Prostate gland (tissue), 2 donors: ENCODE data around the gene EPHB2.

ENCODE experiments used
- POLR2A ChIP-seq: fragments of 450-650 bp; IDR thresholded peaks from one replicate; pipeline ENCODE4 v1.6.1; 2016; ENCODE audit warnings: antibody characterized with exemption, mild to moderate bottlenecking
- TF ChIP-seq, protein P1 (sequence below), 4 experiments: fragments of 200-600 bp in 2 of 4; fragments of 450-650 bp in 2 of 4; sonication (generic) in 2 of 4; IDR thresholded peaks; 1 replicate in 3 of 4; 2 replicates in 1 of 4; pipeline ENCODE4 v1.5.1; 2016 to 2019; ENCODE audit warnings: antibody characterized with exemption in 4 of 4, mild to moderate bottlenecking in 2 of 4, moderate library complexity in 2 of 4

DNA sequence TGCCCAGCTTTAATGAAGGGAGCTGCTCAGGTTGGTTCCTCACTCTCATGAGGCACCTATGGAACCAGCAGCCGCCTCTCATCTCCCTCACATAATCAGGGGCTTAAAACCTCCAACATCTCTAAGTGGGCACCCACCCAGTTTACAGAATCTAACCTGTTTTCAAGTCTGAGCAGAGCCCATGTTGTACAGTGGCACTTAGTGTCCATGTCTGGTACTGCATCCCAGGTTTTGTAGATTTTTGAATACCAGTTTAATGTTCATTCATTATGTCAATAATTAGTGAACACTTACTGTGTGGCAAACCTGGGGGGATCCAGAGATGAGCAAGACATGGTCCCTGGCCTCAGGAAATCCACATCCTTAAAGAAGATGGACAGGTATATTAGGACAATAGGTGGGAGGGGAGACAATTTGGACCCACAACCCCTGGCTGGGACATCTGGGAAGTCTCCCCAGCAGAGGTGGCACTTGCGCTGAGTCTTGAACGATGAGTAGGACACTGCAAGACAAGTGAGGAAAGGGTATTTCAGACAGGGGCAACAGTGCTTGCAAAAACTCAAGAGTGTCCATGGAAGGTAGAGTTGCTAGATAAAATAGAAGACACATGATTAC lies 178.7 kb downstream of the EPHB2 start:
- TF ChIP-seq POLR2A: no peak
- TF ChIP-seq, protein P1, sequence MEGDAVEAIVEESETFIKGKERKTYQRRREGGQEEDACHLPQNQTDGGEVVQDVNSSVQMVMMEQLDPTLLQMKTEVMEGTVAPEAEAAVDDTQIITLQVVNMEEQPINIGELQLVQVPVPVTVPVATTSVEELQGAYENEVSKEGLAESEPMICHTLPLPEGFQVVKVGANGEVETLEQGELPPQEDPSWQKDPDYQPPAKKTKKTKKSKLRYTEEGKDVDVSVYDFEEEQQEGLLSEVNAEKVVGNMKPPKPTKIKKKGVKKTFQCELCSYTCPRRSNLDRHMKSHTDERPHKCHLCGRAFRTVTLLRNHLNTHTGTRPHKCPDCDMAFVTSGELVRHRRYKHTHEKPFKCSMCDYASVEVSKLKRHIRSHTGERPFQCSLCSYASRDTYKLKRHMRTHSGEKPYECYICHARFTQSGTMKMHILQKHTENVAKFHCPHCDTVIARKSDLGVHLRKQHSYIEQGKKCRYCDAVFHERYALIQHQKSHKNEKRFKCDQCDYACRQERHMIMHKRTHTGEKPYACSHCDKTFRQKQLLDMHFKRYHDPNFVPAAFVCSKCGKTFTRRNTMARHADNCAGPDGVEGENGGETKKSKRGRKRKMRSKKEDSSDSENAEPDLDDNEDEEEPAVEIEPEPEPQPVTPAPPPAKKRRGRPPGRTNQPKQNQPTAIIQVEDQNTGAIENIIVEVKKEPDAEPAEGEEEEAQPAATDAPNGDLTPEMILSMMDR (IDR thresholded peaks at IDR 0.05): peak; percentile 72 to 85 (median 78)
